ENCODE measurements around the gene CNGA1.
"Not testable (repeated sequence)": the region's sequence is repeated elsewhere in the genome, so short reads cannot be mapped to it uniquely, and the experiment has no call there.

CNGA1 gene

DNA sequence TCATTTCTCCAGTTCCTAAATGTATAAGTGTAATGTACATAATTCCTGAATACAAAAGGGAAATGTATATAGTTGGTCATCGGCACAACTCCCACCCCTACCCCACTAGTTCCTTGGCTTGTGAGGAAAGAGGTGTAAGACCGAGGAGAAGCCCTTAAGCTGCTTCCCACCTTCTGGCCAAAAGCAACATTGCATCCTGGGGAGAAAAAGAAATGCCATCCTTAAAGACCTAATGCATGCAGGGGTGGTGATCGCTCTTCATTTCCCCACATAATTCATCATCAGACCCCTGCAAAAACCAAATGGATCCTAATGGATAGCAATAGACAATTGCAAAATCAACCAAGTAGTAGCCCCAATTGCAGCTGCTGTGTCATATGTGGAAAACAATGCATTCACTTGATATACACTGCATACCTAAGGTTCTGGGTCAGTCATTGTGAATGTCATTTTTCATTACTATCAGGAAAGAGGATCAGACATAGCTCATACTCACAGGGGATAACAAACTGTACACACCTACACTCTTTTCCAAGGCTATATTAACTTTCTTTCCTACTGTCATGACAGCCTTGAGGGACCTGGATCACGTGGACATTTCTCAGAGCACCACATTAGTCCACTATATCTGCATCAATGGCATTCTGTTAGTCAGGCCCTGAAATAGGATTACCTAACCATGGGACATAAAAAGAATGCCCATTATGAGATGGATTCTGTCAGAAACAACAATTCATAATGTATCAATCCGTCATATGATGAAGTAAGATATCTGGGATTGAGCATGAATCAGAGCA, 70.4 kb downstream of the CNGA1 start:
- DNase-seq = no peak

DNA sequence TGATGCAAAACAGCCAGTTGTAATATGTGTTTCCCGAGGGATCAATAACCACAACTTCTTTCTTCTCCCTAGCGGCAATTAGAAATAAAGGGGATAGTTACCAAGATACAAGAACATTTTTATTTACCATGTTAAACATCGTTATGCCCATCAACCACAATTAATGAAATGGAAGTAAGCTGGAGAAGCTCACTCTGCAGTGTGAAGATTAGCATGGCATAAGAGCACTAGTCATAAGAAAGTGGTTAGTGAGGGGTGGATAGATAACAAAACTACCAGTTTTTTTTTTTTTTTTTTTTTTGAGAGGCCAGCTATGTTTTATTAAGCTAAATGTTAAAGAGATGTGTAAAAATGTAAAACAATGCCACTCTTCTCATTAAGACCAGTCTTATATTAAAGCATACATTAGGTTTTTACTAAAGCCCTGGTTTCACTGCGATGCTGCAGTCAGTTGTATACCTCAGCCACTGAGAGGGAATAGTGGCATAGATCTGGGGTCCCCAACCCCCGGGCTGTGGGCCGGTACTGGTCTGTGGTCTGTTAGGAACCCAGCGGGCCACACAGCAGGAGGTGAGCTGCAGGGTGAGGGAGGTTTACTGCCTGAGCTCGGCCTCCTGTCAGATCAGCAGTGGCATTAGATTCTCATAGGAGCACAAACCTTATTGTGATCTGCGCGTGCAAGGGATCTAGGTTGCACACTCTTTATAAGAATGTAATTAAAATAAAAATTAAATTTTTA, 74.2 kb downstream of the CNGA1 start:
- no peak for DNase-seq

DNA sequence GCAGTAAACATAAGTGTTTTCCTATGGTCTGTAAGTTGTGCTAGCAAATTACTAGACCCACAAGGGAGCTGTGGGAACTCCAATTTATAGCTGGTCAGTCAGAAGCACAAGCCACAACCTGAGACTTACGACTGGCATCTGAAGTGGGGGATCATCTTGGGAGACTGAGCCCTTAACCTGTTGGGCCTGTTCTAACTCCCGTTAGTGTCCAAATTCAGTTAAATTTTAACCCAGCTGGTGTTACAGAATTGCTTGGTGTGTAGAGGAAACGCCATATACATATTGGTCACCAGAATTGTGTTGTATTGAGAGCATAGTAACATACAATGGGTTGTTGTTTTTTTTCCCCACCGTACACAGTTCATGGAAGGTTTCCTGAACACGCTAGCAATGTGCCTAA, 77.0 kb downstream of the CNGA1 start:
- no peak for DNase-seq

DNA sequence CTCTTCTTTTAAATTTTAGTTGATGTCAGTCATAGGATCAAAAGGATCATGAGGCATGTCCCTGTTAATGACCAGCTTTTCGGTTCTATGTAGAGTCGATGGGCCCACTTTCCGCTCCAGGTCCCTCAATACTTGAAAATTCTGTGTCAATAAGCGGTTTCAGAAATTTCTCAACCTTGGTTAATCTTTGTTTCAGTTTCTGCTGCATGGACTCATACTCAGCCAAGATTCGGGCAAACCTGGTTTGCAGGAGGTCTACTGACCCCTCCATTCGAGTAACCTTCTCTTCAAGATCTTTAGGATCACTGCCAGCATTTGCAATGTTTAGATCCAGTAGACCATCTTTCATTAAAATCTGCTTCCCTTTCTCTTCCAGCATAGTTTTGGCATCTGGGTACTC, 80.1 kb downstream of the CNGA1 start:
- DNase-seq = no peak

DNA sequence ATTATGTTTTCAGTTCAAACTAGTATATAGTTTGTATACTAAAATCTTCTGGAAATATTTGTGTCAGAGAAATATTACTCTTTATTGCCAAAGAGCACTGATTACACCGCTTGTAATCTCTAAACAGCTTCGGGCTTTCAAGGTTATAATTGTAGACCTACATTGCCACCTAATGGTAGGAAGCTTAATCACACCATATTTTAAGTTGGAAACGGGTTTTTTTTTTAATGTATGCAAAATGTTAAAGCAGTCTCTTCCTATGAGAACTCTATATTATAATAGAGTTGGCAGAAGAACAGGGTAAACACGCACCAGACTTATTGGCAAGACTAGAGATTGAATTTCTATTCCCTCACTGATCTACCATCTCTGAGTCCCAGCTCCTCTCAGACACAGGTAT, 82.6 kb downstream of the CNGA1 start:
- peak; percentile 58 for DNase-seq

DNA sequence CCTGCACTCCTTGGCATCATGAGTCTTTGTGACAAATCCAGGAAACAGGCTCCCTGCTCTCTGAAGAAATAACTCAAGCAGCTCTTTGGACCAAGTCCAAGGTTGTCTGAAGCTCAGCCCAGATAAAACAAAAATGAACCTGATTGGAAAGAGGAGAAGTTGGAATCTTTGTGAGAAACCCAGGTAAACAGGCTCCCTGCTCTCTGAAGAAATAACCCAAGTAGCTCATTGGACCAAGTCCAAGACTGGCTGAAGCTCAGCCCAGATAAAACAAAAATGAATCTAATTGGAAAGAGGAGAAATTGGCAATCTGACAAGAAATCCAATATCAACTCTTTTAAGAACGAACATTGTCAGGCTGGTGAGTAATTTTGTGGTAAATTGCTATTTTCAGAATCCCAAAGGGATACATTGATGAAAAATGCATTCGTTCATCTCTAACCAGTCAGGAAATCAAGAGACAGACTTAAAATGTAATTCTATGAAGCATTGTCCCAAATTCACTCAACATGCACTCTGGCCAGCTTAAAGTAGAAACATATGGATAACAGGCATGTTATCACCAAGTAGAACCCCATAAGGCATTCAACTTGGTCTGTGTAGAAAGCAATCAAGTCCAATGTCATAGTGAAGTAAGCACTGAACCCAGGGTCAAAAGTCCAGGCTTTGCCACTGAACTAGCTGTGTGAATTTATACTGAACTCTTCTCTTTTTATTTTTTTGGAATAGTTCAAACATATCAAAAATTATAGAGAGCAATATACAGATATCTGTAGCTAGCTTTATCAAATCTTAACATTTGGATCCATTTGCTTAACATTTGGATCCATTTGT, 85.3 kb downstream of the CNGA1 start:
- DNase-seq = no peak

DNA sequence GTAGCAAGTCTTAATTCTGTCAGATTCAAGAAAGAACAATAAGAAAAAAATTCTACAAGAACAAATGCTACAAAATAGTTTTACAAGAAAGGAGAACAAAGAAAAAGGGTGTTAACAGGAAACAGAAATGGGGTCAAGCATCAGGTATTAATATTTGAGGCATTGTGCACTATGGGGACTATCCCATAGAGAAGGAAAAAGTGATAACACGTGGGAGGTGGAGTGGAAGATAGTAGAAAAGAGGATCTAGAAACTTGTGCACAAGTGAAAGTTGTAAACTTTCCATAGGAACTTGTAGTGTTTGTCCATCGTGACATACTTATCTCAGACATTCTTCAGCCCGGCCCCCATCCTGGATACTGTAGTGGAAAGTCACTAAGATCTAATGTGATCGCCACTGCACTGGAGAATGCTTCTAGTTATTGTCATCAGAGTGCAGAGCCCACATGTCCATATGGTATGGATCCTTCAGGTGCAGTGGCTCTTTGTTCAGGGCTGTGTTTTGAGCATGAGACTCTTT, 86.7 kb downstream of the CNGA1 start:
- DNase-seq = no peak

DNA sequence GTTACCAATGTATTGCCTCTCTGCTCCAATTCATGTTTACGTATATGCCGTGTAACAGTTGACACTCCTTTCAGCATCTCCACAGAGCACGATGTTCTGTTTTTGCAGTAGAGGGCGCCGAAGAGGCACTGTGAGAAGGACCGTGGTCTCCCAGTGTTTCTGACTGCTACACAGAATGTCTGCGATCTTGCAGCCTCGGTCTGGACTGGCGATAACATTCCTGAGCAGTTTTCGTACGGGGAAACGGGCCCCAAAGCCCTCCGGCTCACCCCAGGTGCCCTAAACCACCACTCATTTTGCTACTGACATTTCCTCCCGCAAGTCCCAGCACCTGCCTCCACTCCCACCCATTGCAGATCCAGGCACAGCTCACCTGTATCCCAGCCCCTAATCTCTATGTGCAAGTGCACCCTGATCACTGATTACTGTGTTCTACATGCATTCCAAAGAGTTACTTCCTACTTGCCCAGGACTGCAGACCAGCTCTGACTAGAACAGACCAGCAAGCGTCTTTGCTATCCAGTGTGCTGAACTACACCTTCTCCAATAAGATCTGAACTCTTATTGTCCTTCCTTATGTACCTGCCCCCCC, 89.7 kb downstream of the CNGA1 start:
- peak; percentile 60 for DNase-seq

DNA sequence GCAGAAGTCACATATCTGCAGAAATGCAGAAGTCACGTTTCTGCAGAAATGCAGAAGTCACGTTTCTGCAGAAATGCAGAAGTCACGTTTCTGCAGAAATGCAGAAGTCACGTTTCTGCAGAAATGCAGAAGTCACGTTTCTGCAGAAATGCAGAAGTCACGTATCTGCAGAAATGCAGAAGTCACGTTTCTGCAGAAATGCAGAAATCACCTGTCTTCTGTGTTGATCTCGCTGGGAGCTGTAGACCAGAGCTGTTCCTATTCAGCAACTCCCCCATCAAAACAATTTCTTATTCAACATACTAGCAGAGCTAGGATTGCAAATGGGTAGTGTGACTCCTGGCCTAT, 93.2 kb downstream of the CNGA1 start:
- not testable (repeated sequence) for DNase-seq

DNA sequence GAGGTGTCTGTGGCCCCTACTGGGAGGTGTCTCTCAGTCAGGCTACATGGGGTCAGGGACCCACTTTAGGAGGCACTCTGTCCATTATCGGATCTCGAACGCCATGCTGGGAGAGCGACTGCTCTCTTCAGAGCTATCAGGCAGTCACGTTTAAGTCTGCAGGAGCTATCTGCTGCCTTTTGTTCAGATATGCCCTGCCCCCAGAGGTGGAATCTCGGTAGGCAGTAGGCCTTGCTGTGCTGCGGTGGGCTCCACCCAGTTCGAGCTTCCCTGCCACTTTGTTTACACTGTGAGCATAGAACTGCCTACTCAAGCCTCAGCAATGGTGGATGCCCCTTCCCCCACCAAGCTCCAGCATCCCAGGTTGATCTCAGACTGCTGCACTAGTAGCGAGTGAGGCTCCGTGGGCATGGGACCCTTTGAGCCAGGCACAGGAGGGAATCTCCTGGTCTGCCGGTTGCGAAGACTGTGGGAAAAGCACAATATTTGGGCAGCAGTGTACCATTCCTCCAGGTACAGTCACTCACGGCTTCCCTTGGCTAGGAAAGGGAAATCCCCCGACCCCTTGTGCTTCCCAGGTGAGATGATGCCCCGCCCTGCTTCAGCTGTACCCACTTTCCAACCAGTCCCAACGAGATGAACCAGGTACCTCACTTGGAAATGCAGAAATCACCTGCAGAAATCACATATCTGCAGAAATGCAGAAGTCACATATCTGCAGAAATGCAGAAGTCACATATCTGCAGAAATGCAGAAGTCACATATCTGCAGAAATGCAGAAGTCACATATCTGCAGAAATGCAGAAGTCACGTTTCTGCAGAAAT, 93.8 kb downstream of the CNGA1 start:
- DNase-seq = not testable (repeated sequence)

DNA sequence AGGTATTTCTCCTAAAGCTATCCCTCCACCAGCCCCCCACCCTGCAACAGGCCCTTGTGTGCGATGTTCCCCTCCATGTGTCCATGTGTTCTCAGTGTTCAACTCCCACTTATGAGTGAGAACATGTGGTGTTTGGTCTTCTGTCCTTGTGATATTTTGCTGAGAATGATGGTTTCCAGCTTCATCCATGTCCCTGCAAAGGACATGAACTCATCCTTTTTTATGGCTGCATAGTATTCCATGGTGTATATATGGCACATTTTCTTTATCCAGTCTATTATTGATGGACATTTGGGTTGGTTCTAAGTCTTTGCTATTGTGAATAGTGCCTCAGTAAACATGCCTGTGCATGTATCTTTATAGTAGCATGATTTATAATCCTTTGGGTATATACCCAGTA, 99.3 kb downstream of the CNGA1 start:
- DNase-seq = not testable (repeated sequence)

DNA sequence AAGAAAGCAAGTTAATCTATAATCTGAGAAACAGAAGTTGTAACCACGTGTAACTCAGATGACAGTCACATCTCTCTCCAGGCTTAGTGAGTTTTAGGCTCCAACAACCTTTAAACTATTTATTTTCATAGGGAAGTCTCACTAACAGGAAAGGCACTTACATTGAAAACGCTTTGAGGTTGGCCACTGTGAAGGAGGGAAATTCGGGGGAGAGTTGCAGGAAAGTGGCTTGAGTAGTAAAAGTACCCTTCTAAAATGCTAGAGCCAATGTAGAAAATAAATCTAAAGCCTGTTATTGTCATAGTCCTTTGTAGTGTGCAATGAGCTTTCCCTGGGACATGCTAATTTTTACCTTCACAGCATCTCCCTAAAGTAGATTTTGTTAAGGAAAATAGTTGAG, 101.1 kb downstream of the CNGA1 start:
- no peak for DNase-seq

DNA sequence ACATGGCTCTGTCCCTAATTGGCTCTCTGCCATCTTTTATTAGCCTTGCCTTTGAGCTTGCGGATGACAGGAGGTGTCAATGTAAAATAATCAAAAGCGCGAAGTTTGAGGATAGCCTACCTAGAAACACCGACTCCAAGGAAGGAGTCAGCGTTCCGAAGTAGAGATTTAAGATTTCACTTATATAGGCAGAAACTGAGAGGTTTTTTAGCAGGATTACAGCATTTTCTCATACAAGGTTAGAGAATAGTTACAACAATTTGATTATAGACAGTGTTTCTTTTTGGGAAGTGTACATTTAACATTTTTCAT, 101.6 kb downstream of the CNGA1 start:
- no peak for DNase-seq

DNA sequence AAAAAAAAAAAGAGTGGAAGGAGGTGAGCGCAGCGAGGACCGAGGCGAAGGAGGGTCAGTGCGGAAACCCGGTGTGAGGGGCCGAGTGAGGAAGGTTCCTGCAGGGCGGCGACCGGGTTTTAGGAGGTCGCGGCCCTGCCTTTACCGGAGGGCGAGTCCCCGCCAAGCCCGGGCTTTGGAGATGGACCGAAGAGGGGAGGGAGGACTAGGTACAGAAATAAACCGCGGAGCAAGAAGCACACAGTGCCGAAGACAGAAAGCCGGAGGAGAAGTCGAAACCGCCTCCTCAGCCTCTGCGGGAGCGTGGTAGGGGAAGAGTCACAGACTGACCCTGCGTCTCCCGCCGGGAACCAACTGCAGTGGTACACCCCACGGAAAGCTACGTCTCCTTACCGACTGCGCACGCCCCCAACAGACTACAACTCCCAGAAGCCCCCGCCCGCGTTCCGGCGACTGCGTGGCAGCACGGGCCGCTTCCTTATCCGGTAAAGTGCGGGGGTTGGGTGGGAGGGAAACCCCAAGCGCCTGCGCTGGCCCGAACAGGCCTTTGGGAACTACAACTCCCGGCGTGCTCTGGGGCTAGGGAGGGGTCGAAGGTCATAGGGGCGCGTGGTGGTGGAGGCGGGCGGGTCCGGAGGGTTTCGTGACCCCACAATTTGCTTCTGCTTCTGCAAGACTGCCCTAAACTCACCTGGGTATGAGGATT, 102.1 kb downstream of the CNGA1 start, which contains the start of gene NFXL1:
Gene NFXL1, minus strand, starts transcription at position 364 of the 706 bp plus-strand sequence. CDS start 380 bp downstream, outside the sequence.
- DNase-seq = peak; percentile 96

DNA sequence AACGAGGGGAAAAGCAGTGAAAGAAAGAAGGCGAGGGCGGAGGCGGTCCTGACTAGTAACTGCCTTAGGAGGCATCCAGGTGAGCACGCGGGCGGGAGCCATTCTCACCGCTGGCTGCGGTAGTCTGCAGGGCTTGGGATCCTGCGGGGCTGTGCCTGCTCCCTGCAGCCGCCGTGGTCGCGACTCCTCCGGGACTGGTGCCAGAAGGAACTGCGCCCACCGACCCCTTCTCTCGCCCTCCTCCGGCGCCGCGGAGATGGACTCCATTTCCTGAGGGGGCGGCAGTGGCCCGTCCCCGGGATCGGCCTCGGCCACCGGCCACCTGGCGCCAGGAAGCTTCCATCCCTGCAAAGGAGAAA, 102.6 kb downstream of the CNGA1 start:
- DNase-seq = peak; percentile 25

DNA sequence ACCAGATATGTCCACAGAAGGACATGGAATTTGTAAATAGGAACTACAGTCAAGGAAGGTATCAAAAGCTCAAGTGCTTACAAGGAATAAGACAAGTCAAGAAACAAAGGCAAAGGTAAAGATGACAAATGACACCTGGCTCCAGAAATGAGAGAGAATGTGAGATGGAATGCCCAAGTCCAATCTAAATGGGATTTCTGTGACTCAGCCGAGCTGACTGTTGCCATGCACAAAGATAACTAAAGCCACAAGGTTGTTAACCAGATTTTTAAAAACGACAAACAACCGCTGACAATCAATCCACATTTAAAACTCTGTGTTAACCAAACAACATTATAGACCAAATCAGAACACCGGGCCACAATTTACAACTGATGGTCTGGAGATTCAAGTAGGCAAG, 103.2 kb downstream of the CNGA1 start:
- no peak for DNase-seq

DNA sequence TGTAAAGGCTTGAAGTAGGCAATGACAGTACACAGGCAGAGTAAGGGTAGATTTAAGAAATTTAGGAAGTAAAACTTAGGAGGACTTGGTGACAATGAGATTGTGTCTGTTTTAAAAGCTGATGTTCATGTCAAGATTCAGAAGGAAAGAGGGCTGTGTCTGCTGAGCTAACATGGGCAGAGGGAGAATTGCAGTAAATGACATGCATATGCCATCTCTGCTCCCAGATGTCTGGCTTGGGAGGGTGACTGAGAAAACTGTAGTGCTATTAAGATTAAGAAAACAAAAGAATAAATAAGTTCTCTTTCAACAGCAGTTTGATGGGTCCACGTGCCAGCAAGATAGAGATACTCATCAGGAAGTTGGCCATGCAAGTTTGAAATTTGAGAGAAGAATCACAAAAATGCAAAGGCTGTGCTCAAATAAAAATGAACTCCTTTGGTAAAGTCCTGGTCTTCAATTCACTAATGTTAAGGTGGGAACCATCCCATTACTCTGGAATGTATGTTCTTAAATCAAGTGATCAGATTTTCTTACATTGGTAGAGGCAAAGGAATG, 109.3 kb downstream of the CNGA1 start:
- DNase-seq = no peak

DNA sequence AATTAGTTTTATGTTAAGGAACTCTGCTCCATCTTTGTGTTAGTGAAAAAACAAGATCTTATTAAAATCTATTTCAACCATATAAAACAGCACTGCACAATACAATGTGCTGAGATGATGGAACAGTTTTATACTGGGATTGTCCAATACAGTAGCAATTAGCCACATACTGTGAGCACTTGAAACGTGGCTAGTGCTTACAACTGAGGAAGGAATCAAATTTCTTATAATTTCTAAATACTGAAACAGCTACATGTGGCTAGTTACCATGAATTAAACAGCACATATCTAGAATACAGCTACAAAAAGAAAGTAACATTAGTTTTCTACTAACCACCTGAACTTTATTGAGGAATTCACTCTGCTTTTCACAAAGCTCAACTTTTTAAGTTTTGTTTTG, 116.8 kb downstream of the CNGA1 start:
- DNase-seq = no peak

DNA sequence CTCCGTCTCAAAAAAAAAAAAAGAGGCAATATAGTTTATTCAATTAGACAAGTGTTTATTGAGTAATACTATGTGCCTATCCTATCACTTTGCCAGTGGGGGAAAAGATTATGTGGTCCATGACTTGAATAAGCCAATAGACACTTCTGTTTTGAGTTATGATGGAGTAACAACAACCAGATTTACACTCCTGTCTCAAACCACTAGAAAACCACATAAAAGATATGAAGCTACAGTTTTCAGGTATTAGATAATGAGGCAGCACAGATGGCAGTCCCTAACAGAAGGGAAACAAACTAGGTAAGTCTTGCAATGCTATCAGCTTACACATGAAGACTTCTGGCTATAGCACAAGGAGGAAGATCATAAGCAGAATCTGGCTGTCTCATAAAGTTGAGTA, 124.6 kb downstream of the CNGA1 start:
- no peak for DNase-seq
